Ramos (cell line): Measurements from ENCODE around the gene HID1.
"Not testable (repeated sequence)": the region's sequence is repeated elsewhere in the genome, so short reads cannot be mapped to it uniquely, and the experiment has no call there.

Experiments used
- in situ Hi-C: fragments of 300-500 bp; cut with MboI; formaldehyde crosslinking; loops from one replicate; pipeline ENCODE4 v1.14.3; 2022; ENCODE audit warnings: low sequenced_read_pairs; ENCODE audit not compliant: unreplicated experiment

The HID1 gene

DNA sequence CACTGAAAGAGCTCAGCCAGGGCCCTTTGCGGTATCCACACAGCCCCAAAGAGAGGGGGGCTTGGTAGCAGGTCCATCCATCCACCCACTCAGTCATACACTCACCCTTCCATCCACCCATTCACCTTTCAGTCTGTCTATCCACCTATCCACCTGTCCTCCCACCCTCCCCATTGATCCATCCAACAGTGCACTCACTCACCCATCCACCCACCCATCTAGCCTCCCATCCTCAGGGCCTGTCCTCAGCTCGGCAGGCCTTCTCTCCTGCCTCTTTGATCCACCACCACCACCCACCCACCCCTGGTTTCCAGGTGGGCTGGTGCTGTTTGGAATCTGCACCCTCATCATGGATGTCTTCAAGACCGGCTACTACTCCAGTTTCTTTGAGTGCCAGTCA, 47.3 kb downstream of the HID1 start:
- in situ Hi-C loops: no loop called here

- in situ Hi-C loops: no loop called here
These were observed 48.2 kb downstream of the HID1 start, which contains the start of gene OTOP2 for GRCh38 chr17:74924250-74924948. OTOP2 (plus strand) TSS chr17:74924273; CDS start chr17:74924633, 360 bp downstream.

DNA sequence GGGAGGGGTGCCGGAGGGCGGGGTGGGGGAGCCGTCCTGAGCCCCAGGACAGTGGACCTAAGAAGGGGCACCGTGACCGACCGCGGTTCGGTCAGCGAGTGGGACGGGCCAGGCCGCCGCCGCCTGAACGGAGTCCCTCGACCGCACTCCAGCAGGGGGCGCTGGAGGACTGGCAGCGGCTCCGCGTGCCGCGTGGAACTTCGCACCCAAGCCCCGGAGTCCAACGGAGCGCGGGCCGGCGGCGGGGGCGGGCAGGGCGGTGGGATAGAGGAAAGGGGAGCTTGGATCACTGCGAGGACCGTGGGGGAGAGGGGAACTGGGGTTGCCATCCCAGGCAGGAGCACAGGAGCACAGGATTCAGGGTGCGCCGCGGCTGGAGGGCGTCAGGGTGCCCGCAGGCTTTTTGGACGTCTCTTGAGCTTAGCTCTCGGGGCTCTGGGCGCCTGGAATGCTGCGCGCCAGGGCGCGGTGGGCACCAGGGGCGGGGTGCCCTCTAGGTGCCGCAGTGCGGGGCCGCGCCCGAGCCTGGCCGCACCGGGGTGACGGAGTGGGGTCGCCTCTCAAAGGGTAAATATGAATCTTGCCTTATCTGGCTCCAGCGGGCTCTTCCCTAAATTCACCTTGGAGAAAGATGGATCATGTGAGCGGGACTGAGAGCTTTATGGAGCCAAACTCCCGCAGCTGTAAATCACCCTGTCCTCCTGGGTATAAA, 48.9 kb downstream of the HID1 start:
- in situ Hi-C loops: no loop called here

GRCh38 chr17:74922694-74923537, 49.6 kb downstream of the HID1 start, which contains the start of gene USH1G:
USH1G (minus strand) TSS chr17:74923255; CDS start chr17:74923073, 182 bp downstream.
- in situ Hi-C loops: no loop called here

DNA sequence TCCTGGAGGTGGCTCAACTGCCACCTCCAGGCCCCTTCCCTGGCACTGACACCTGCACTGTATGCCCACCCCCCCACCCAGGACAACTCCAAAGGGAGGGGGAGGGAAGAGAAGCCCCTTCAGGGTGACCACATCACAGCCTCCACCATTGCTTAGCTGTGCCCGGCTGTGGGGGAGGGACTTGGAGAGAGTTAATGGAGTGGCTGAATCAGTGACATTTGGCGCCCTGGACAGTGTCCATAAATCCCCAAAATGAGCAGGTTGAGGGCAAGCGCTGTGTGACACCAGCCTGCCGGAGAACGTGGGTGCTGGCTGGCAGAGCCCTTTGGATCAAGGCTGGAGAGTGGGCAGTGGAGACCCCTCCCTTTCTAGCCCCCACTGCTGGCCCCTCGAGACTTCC, 50.4 kb downstream of the HID1 start:
- in situ Hi-C loops: no loop called here

GRCh38 chr17:74921769-74922168, 50.8 kb downstream of the HID1 start:
- in situ Hi-C loops: no loop called here

GRCh38 chr17:74921026-74921681, 51.4 kb downstream of the HID1 start:
- in situ Hi-C loops: no loop called here

DNA sequence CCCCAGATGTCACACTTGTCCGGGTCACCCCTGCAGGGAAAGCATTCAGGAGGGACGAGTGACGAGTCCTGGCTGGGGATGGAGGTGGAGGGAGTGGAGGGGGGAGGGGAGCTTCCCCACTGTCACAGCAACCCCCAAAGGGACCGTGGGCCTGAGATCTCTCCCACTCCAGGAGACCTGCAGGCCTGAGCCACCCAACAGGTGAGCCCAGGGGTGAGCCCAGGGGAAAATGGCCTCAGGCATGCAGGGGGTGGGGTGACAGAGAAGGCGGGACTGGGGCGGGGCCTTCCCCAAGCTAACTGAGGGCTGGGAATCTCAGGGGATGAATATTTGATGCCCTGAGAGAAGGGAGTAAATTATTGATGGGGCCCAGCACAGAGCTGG, 51.9 kb downstream of the HID1 start:
- in situ Hi-C loops: no loop called here

- in situ Hi-C loops: no loop called here
These were observed 52.3 kb downstream of the HID1 start for GRCh38 chr17:74920306-74920620.

GRCh38 chr17:74919440-74920305, 52.9 kb downstream of the HID1 start:
- in situ Hi-C loops: no loop called here

- in situ Hi-C loops: no loop called here
These were observed 53.7 kb downstream of the HID1 start for GRCh38 chr17:74918906-74919305.

DNA sequence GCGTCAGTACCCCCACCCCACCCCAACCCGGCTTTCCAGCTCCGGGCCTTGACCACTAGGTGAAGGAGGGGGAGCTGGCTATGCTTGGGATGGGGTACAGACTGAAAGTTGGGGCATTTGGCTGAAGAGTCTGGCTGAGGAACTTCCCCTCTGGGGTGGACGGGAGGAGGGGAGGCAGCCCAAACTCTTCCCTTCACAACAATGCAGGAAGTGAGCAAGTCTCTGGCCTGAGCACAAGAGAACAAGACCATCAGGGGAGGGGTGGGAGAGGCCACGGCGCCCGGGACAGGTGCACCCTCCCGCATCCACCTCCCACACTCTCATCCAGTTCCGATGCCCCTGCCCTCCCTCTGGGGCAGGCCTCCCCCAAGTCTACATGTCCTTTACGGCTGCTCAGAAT, 55.1 kb downstream of the HID1 start:
- in situ Hi-C loops: no loop called here

DNA sequence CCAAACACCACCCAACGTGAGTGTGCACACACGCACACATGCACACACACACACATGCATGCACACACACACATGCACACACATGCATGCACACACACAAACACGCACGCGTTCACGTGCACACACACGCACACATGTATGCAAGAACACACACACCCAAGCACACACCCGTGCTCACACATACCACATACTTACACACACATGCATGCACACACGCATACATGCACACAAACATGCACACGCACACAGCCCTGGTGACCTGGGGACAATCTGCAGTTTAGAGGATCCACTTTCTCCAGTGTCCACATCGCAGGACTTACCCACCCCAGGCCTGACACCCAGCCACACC, 55.7 kb downstream of the HID1 start:
- in situ Hi-C loops: no loop called here

GRCh38 chr17:74916136-74916850, 56.3 kb downstream of the HID1 start:
- in situ Hi-C loops: no loop called here

DNA sequence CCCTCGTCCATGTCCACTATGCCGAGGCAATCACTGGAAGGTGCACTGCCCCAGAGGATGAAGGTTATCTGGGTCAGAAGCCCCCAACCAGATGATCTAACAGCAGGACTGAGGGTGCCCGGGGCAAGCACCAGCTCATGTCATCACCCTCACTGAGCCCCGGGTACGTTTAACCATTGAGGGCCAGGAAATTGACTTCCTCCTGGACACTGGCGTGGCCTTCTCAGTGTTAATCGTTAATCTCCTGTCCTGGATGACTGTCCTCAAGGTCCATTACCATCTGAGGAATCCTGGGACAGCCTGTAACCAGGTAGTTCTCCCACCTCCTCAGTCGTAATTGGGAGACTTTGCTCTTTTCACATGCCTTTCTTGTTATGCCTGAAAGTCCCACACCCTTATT, 61.1 kb downstream of the HID1 start:
- in situ Hi-C loops: not testable (repeated sequence)

DNA sequence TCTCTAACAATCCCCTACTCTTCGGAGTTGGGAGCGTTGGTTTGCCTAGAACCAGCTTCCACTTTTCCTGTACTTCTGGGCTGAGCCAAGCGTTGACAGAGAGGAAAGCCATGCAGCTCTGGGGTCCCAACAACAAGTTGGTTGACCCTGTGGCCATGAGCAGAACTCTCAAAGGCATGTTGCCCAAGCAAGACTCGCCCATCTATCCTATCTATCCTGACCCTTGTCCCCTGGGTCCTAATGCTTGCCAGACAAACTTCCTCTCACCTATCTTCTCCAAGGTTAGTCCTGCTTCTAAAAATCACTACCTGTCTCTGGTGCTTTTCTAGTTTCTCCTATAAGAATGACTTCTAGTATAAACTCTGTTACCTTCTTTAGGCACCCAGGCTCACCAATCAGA, 63.5 kb downstream of the HID1 start:
- in situ Hi-C loops: not testable (repeated sequence)

- in situ Hi-C loops: no loop called here
These were observed 65.5 kb downstream of the HID1 start for GRCh38 chr17:74907012-74907411.

GRCh38 chr17:74906214-74906793, 66.3 kb downstream of the HID1 start:
- in situ Hi-C loops: not testable (repeated sequence)
